ENCODE data around the gene PPP6R2.

PPP6R2 gene

GRCh38 chr22:50464451-50464850 is 121.3 kb downstream of the PPP6R2 start:
- DNase-seq, result no peak
- Mint-ChIP-seq H3K27me3 (ENCODE audit: low read depth, poor library complexity) (no peaks in the 10 kb centered on the region), H3K4me1 (no peaks in the 10 kb centered on the region), H3K9me3 (no peaks in the 10 kb centered on the region), H3K36me3 (ENCODE audit: low read depth) (peaks cover 18% of the 10 kb centered on the region), H3K4me3 (no peak overlapping the region), H3K27ac (no peak overlapping the region)
- no peak for TF ChIP-seq CTCF (IDR thresholded peaks at IDR 0.05)

DNA sequence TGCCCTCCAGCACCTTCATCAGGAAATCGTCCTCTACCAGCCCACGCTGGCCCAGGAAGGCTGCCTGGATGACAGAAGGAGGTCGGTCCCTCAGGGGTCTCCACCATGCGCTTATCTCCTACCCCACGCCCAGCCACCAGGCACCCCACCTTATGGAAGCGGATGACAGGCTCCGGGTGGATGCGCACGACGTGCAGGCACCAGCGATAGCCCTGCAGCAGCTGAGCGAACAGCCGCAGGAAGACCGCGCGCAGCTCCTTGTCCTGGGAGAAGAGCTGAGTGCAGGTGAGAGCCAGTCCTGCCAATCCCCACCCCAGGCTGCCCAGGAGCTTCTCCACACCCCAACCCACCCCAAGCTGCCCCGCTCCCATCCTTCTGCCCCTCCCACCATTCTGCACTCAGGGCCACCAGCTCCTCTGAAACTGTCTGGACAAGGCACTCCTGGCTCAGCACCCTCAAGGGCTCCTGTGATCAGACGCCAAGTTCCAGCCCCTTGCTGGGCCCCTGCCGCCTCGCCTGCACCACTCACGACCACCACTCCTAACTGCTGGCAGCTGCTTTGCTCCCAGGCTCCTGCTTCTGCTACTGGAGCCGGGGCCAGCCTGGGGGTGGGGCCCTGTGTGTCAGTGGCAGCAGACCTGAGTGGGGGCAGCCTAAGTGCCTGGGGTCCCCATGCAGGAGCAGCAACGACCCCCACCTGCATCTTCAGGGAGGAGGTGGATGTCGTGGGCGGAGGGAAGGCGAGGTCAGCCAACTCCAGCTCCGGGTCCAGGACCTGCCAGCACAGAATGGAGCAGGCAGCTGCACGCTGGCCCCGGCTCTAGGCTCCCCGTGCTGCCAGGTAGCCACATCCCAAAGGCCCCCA is 122.2 kb downstream of the PPP6R2 start:
- H3K4me1 Mint-ChIP-seq, result peaks cover 3% of the 10 kb centered on the region
- no peak overlapping the region for H3K27ac Mint-ChIP-seq
- H3K27me3 Mint-ChIP-seq (ENCODE audit: low read depth, poor library complexity), result no peaks in the 10 kb centered on the region
- no peak overlapping the region for H3K4me3 Mint-ChIP-seq
- no peak for DNase-seq
- TF ChIP-seq CTCF (IDR thresholded peaks at IDR 0.05), result no peak
- H3K9me3 Mint-ChIP-seq, result no peaks in the 10 kb centered on the region
- H3K36me3 Mint-ChIP-seq (ENCODE audit: low read depth), result peaks cover 18% of the 10 kb centered on the region

DNA sequence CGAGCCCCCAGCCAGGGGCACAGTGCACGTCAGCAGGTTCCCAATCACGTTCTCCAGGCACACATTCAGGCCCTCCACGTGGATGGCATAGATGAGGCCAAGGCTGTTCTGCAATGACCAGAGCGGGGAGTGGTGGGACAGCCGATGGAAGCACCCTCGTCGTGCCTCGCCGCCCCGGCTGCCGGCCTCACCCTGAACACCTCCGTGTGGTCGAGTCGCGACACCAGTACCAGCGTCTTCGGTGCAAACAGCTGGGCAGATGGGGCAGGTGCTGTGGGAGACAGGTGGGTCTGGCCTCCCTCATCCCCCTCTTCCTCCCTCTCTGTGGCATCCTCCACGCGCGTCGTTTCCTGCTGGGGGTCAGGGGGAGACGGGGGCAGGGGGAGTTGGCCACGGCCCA is 124.2 kb downstream of the PPP6R2 start:
- TF ChIP-seq CTCF (IDR thresholded peaks at IDR 0.05), result no peak
- H3K27ac Mint-ChIP-seq, result no peak overlapping the region
- no peak overlapping the region for H3K4me3 Mint-ChIP-seq
- no peaks in the 10 kb centered on the region for H3K27me3 Mint-ChIP-seq (ENCODE audit: low read depth, poor library complexity)
- peaks cover 14% of the 10 kb centered on the region for H3K36me3 Mint-ChIP-seq (ENCODE audit: low read depth)
- no peaks in the 10 kb centered on the region for H3K9me3 Mint-ChIP-seq
- peaks cover 20% of the 10 kb centered on the region for H3K4me1 Mint-ChIP-seq
- DNase-seq, result no peak

- DNase-seq, result no peak
- H3K36me3 Mint-ChIP-seq (ENCODE audit: low read depth), result peaks cover 14% of the 10 kb centered on the region
- TF ChIP-seq CTCF (IDR thresholded peaks at IDR 0.05), result no peak
- H3K9me3 Mint-ChIP-seq, result no peaks in the 10 kb centered on the region
- H3K4me3 Mint-ChIP-seq, result no peak overlapping the region
- H3K27ac Mint-ChIP-seq, result no peak overlapping the region
- H3K4me1 Mint-ChIP-seq, result peaks cover 25% of the 10 kb centered on the region
- H3K27me3 Mint-ChIP-seq (ENCODE audit: low read depth, poor library complexity), result no peaks in the 10 kb centered on the region
Observed at GRCh38 chr22:50467773-50468440, 124.8 kb downstream of the PPP6R2 start.

- no peak for DNase-seq
- no peak for TF ChIP-seq CTCF (IDR thresholded peaks at IDR 0.05)
- Mint-ChIP-seq H3K27me3 (ENCODE audit: low read depth, poor library complexity) (no peaks in the 10 kb centered on the region), H3K9me3 (no peaks in the 10 kb centered on the region), H3K4me1 (peaks cover 33% of the 10 kb centered on the region), H3K36me3 (ENCODE audit: low read depth) (peaks cover 13% of the 10 kb centered on the region), H3K27ac (no peak overlapping the region), H3K4me3 (no peak overlapping the region)
Observed at GRCh38 chr22:50468626-50469025, 125.5 kb downstream of the PPP6R2 start.

Measured in nephron progenitor cell (in vitro differentiated cells).